Astrocyte of the cerebellum (primary cell): ENCODE results near the gene TUBG1.
A peak's percentile ranks its signal among the peaks of the same experiment; 100 is the strongest.

Experiments
- DNase-seq: peaks from one replicate; pipeline ENCODE4 v3.0.0-alpha.2; 2011; ENCODE audit warnings: low read depth
- H3K4me3 ChIP-seq: 2 replicates; pipeline ENCODE4 v1.5.1; 2011; ENCODE audit warnings: mild to moderate bottlenecking, low read depth, low read length, moderate library complexity
- in situ Hi-C: cut with HindIII; loops from 2 replicates; pipeline ENCODE4 v1.10.0; 2017; ENCODE audit warnings: low sequenced_read_pairs
- TF ChIP-seq, protein P1 (sequence below): IDR thresholded peaks from 2 replicates; pipeline ENCODE4 v1.5.1; 2012; ENCODE audit warnings: low read length, low read depth, moderate library complexity, mild to moderate bottlenecking; ENCODE audit errors: missing control alignments

The TUBG1 gene

DNA sequence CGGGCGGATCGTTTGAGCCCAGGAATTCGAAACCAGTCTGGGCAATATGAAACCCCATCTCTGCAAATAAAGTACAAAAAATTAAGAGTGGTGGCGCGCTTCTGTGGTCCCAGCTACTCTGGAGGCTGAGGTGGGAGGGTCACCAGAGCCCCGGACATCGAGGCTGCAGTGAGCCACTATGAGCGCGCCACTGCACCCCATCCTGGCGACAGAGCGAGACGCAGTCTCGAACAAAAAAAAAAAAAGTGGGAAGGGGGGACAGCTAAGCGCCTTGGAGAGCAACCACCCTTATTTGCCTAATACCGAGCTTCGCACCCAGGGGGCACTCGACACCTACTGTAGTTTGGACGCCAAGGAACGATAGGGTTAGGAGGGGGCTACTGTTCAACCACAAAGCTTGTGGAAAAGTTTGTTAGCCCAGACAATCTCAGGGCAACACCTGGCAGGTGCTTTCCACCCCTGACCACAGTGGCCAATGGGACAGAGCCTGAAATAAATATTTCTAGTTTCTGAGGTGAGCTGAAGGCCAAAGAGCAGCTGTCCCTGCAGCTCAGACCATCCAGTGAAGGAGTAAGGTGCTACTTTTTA lies 31.1 kb upstream of the TUBG1 start:
- peak; percentile 57 for DNase-seq
- peak overlapping the region; percentile 87 for H3K4me3 ChIP-seq
- TF ChIP-seq, protein P1, sequence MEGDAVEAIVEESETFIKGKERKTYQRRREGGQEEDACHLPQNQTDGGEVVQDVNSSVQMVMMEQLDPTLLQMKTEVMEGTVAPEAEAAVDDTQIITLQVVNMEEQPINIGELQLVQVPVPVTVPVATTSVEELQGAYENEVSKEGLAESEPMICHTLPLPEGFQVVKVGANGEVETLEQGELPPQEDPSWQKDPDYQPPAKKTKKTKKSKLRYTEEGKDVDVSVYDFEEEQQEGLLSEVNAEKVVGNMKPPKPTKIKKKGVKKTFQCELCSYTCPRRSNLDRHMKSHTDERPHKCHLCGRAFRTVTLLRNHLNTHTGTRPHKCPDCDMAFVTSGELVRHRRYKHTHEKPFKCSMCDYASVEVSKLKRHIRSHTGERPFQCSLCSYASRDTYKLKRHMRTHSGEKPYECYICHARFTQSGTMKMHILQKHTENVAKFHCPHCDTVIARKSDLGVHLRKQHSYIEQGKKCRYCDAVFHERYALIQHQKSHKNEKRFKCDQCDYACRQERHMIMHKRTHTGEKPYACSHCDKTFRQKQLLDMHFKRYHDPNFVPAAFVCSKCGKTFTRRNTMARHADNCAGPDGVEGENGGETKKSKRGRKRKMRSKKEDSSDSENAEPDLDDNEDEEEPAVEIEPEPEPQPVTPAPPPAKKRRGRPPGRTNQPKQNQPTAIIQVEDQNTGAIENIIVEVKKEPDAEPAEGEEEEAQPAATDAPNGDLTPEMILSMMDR: peak; percentile 82
- in situ Hi-C loops: no loop called here

- DNase-seq: no peak
- no peak overlapping the region for H3K4me3 ChIP-seq
- TF ChIP-seq, protein P1: no peak
- in situ Hi-C loops: no loop called here
Measured at GRCh38 chr17:42579794-42580551, 29.5 kb upstream of the TUBG1 start.

DNA sequence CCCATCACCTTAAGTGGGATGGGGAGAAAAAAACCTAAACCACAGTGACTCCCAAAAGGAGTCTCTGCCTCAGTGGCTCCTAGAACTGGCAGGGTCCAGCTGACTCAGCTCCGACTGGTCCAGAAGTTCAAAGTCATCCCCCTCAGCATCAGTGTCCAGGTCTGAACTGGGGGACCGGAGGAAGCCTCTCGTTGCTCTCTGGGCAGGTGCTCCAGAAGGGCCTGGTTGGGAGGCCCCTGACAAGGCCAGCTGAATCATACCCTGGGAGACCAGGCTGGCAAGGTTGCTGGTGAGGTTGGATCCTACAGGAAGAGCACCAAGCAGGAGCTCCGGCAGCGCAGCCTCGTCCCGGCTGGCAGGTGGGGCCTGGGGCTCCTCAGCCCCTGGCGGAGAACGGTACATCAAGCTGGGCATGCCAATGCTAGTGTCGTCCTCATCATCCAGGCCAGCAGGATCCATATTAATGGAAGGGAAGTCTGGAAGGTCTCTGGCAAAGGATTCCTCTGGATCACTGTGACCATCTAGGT lies 27.7 kb upstream of the TUBG1 start:
- H3K4me3 ChIP-seq: no peak overlapping the region
- in situ Hi-C loops: no loop called here
- DNase-seq: no peak
- TF ChIP-seq, protein P1: no peak

DNA sequence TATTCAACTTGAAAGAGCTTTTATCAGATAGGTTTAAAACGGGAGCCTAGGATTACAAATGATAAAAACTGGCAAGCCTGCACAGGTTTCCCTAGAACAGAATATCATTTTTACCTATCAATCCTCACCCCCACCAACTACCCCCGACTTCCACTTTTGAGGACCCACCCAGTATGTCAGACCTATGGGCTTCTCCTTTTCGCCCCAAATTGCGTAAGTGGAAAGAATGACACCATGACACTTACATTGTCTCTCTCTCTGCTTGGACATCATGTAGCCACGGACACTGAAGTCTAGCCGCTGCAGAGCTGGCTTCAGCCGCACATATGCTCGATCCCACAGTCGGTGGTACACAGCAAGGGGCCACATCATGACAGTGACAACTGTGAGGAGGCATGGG lies 24.6 kb upstream of the TUBG1 start:
- no peak for DNase-seq
- TF ChIP-seq, protein P1: no peak
- no peak overlapping the region for H3K4me3 ChIP-seq
- in situ Hi-C loops: no loop called here

GRCh38 chr17:42585353-42585752 lies 24.1 kb upstream of the TUBG1 start:
- TF ChIP-seq, protein P1: no peak
- no peak for DNase-seq
- in situ Hi-C loops: no loop called here
- H3K4me3 ChIP-seq: no peak overlapping the region

DNA sequence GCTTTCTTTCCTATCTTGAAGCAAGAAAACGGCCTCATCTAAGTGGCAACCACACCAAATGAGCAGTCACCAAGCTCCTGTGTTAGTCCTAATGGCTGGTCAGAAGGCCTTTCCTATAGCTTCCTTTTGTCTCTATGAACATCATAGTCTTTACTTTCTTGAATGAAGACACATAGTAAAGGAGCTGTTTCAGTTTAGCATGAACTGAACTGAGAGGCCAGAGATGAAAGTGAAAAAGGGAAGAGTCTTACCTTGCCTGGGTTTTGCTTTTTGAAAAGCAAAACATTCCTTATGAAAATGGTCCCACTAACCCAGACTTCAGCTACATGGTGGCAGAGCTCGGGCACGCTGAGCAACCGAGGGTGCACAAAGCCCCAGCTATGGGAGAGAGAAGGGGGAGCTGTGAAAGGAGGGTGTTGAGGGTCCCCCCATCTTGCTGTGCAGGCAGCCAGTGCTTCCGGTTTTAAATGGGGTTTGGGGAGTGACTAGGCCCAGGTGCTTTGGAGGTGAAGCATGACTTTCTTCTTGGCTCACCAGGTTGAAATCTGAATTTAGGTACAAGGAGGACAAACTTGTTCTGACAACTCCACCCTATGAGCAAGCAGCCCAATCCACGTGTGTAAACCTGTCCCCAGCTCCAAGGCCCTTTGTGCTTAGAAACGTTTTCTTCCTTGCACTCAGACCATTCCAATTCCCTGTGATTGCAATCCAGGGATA lies 22.8 kb upstream of the TUBG1 start:
- TF ChIP-seq, protein P1: no peak
- in situ Hi-C loops: no loop called here
- DNase-seq: no peak
- no peak overlapping the region for H3K4me3 ChIP-seq
